Mucosa of stomach (tissue), 1 donor: ENCODE data around the gene CELF4.
"Not testable (repeated sequence)": the region's sequence is repeated elsewhere in the genome, so short reads cannot be mapped to it uniquely, and the experiment has no call there.

Experiments
- H3K27me3 ChIP-seq: one replicate; pipeline ENCODE4 v1.7.0; 2013; ENCODE audit warnings: mild to moderate bottlenecking, low read length; ENCODE audit not compliant: control insufficient read depth, insufficient read depth
- H3K36me3 ChIP-seq: one replicate; pipeline ENCODE4 v1.7.0; 2013; ENCODE audit warnings: low read length; ENCODE audit not compliant: control insufficient read depth, insufficient read depth
- H3K4me1 ChIP-seq: one replicate; pipeline ENCODE4 v1.7.0; 2013; ENCODE audit warnings: mild to moderate bottlenecking, low read length; ENCODE audit not compliant: control insufficient read depth, insufficient read depth
- H3K4me3 ChIP-seq: one replicate; pipeline ENCODE4 v1.7.0; 2013; ENCODE audit warnings: low read length
- H3K9ac ChIP-seq: one replicate; pipeline ENCODE4 v1.7.0; 2013; ENCODE audit warnings: mild to moderate bottlenecking, low read length, moderate library complexity
- H3K9me3 ChIP-seq: one replicate; pipeline ENCODE4 v1.7.0; 2013; ENCODE audit warnings: mild to moderate bottlenecking, low read length, moderate library complexity; ENCODE audit not compliant: control insufficient read depth
- donor health status: Pancreatic carcinoma.

Gene CELF4

GRCh38 chr18:37461329-37461728, 104.3 kb downstream of the CELF4 start:
- not testable (repeated sequence) for H3K4me1 ChIP-seq, H3K9me3 ChIP-seq, H3K36me3 ChIP-seq, H3K27me3 ChIP-seq, H3K9ac ChIP-seq, H3K4me3 ChIP-seq

GRCh38 chr18:37460604-37461003, 105.0 kb downstream of the CELF4 start:
- H3K4me3 ChIP-seq: no peak overlapping the region
- no peaks in the 10 kb centered on the region for H3K4me1 ChIP-seq
- H3K27me3 ChIP-seq: no peaks in the 10 kb centered on the region
- no peaks in the 10 kb centered on the region for H3K36me3 ChIP-seq
- H3K9me3 ChIP-seq: no peaks in the 10 kb centered on the region
- no peak overlapping the region for H3K9ac ChIP-seq

GRCh38 chr18:37458697-37459096, 106.9 kb downstream of the CELF4 start:
- Histone ChIP-seq H3K4me1 (no peaks in the 10 kb centered on the region), H3K9me3 (no peaks in the 10 kb centered on the region), H3K4me3 (no peak overlapping the region), H3K27me3 (no peaks in the 10 kb centered on the region), H3K36me3 (no peaks in the 10 kb centered on the region), H3K9ac (no peak overlapping the region)

- H3K4me1 ChIP-seq: no peaks in the 10 kb centered on the region
- H3K4me3 ChIP-seq: no peak overlapping the region
- H3K9me3 ChIP-seq: no peaks in the 10 kb centered on the region
- H3K9ac ChIP-seq: no peak overlapping the region
- H3K27me3 ChIP-seq: no peaks in the 10 kb centered on the region
- no peaks in the 10 kb centered on the region for H3K36me3 ChIP-seq
Measured at GRCh38 chr18:37457753-37458152, 107.8 kb downstream of the CELF4 start.

GRCh38 chr18:37457341-37457740, 108.3 kb downstream of the CELF4 start:
- H3K4me3 ChIP-seq: no peak overlapping the region
- no peaks in the 10 kb centered on the region for H3K36me3 ChIP-seq
- H3K9ac ChIP-seq: no peak overlapping the region

GRCh38 chr18:37456873-37457272, 108.7 kb downstream of the CELF4 start:
- Histone ChIP-seq H3K9me3 (no peaks in the 10 kb centered on the region), H3K4me3 (no peak overlapping the region), H3K27me3 (no peaks in the 10 kb centered on the region), H3K4me1 (no peaks in the 10 kb centered on the region), H3K9ac (no peak overlapping the region), H3K36me3 (no peaks in the 10 kb centered on the region)

More at GRCh38 chr18:37457341-37457740, 108.3 kb downstream of the CELF4 start:
- no peaks in the 10 kb centered on the region for H3K9me3 ChIP-seq
- H3K4me1 ChIP-seq: no peaks in the 10 kb centered on the region
- H3K27me3 ChIP-seq: no peaks in the 10 kb centered on the region

GRCh38 chr18:37456395-37456794, 109.2 kb downstream of the CELF4 start:
- H3K4me1 ChIP-seq: no peaks in the 10 kb centered on the region
- H3K27me3 ChIP-seq: no peaks in the 10 kb centered on the region
- no peak overlapping the region for H3K4me3 ChIP-seq
- H3K9ac ChIP-seq: no peak overlapping the region
- no peaks in the 10 kb centered on the region for H3K9me3 ChIP-seq
- H3K36me3 ChIP-seq: no peaks in the 10 kb centered on the region

- Histone ChIP-seq H3K4me1 (peaks cover 5% of the 10 kb centered on the region), H3K4me3 (no peak overlapping the region), H3K9ac (no peak overlapping the region), H3K27me3 (no peaks in the 10 kb centered on the region), H3K9me3 (no peaks in the 10 kb centered on the region), H3K36me3 (no peaks in the 10 kb centered on the region)
Measured at GRCh38 chr18:37453752-37454151, 111.8 kb downstream of the CELF4 start.

- Histone ChIP-seq H3K36me3 (no peaks in the 10 kb centered on the region), H3K4me1 (peaks cover 5% of the 10 kb centered on the region), H3K9ac (no peak overlapping the region), H3K4me3 (no peak overlapping the region), H3K9me3 (no peaks in the 10 kb centered on the region), H3K27me3 (no peaks in the 10 kb centered on the region)
Measured at GRCh38 chr18:37452682-37453385, 112.8 kb downstream of the CELF4 start.

GRCh38 chr18:37452015-37452414, 113.6 kb downstream of the CELF4 start:
- no peak overlapping the region for H3K9ac ChIP-seq
- H3K36me3 ChIP-seq: no peaks in the 10 kb centered on the region
- H3K9me3 ChIP-seq: no peaks in the 10 kb centered on the region
- H3K4me1 ChIP-seq: peaks cover 5% of the 10 kb centered on the region
- no peaks in the 10 kb centered on the region for H3K27me3 ChIP-seq
- H3K4me3 ChIP-seq: no peak overlapping the region

GRCh38 chr18:37451239-37451825, 114.3 kb downstream of the CELF4 start:
- no peaks in the 10 kb centered on the region for H3K36me3 ChIP-seq
- no peak overlapping the region for H3K9ac ChIP-seq
- no peaks in the 10 kb centered on the region for H3K27me3 ChIP-seq
- no peak overlapping the region for H3K4me3 ChIP-seq
- H3K9me3 ChIP-seq: no peaks in the 10 kb centered on the region
- H3K4me1 ChIP-seq: peaks cover 5% of the 10 kb centered on the region

GRCh38 chr18:37450434-37451132, 115.0 kb downstream of the CELF4 start:
- Histone ChIP-seq H3K4me1 (peaks cover 5% of the 10 kb centered on the region), H3K9ac (no peak overlapping the region), H3K4me3 (no peak overlapping the region), H3K27me3 (no peaks in the 10 kb centered on the region), H3K9me3 (no peaks in the 10 kb centered on the region), H3K36me3 (no peaks in the 10 kb centered on the region)
